Left ventricle myocardium inferior (tissue), 1 donor: ENCODE results near the gene HOXD11. TPM values are rescaled to one million over a fixed set of nuclear protein-coding genes. Genes with fewer than 3 reads are reported as not detected.

ENCODE experiments used
- DNase-seq: peaks from one replicate; pipeline ENCODE4 v3.0.0-alpha.2; 2020
- H3K27ac ChIP-seq: fragments of 200-600 bp; replicated peaks from 2 replicates; pipeline ENCODE4 v1.8.0; 2021
- H3K27me3 ChIP-seq: fragments of 200-600 bp; 2 replicates; pipeline ENCODE4 v1.8.0; 2021; ENCODE audit warnings: low read depth
- H3K36me3 ChIP-seq: fragments of 200-600 bp; 2 replicates; pipeline ENCODE4 v1.8.0; 2021
- H3K4me1 ChIP-seq: fragments of 200-600 bp; 2 replicates; pipeline ENCODE4 v1.8.0; 2021
- H3K4me3 ChIP-seq: fragments of 200-600 bp; 2 replicates; pipeline ENCODE4 v1.8.0; 2021; ENCODE audit warnings: mild to moderate bottlenecking, moderate library complexity
- H3K9me3 ChIP-seq: fragments of 200-600 bp; replicated peaks from 2 replicates; pipeline ENCODE4 v1.8.0; 2021
- CTCF ChIP-seq: fragments of 200-600 bp; IDR thresholded peaks from 2 replicates; pipeline ENCODE4 v1.8.0; 2021; ENCODE audit warnings: antibody characterized with exemption, mild to moderate bottlenecking, borderline replicate concordance
- intact Hi-C: fragments of 100-400 bp; cut with micrococcal nuclease; formaldehyde crosslinking; loops from one replicate; pipeline ENCODE4 v1.11.0; 2022
- total RNA-seq: library from RNA; stranded (reverse); fragmentation: NEBNext Ultra II Directional; extraction: Animal tissue kit (Norgen Biotek cat#: 25700); gene quantifications from one replicate; pipeline ENCODE4 v1.2.1, GENCODE V29; 2021
- donor health status: DM: no; HTN: yes; CAD: no; lungs with severe emphysema.

The HOXD11 gene
- total RNA-seq, 1 donor from 2014 or later: not detected

GRCh38 chr2:176138923-176139660 lies 32.0 kb downstream of the HOXD11 start:
- intact Hi-C loops: loop anchor here (5.0 to 10.0 kb wide), 3 partner anchors 413 to 676 kb away; no protein-coding TSS in a partner anchor
- Histone ChIP-seq H3K4me3 (peak overlapping the region; percentile 63), H3K27me3 (peaks cover 100% of the 10 kb centered on the region), H3K4me1 (peaks cover 27% of the 10 kb centered on the region), H3K9me3 (no peaks in the 10 kb centered on the region), H3K27ac (peak overlapping the region; percentile 45), H3K36me3 (no peaks in the 10 kb centered on the region)
- no peak for TF ChIP-seq CTCF
- no peak for DNase-seq

- intact Hi-C loops: loop anchor here (5.0 to 10.0 kb wide), 5 partner anchors 312 to 675 kb away; no protein-coding TSS in a partner anchor
- no peak for DNase-seq
These were observed 32.8 kb downstream of the HOXD11 start for GRCh38 chr2:176139661-176140512.

GRCh38 chr2:176140513-176141317 lies 33.6 kb downstream of the HOXD11 start:
- Histone ChIP-seq H3K27ac (no peak overlapping the region), H3K27me3 (peaks cover 100% of the 10 kb centered on the region)
- DNase-seq: peak; percentile 59

More at GRCh38 chr2:176139661-176140512, 32.8 kb downstream of the HOXD11 start:
- Histone ChIP-seq H3K27me3 (peaks cover 100% of the 10 kb centered on the region), H3K27ac (peak overlapping the region; percentile 45), H3K4me3 (peak overlapping the region; percentile 63), H3K36me3 (no peaks in the 10 kb centered on the region), H3K9me3 (no peaks in the 10 kb centered on the region), H3K4me1 (peaks cover 27% of the 10 kb centered on the region)
- no peak for TF ChIP-seq CTCF

GRCh38 chr2:176142281-176142680 lies 35.2 kb downstream of the HOXD11 start:
- intact Hi-C loops: loop anchor here (5.0 kb wide), 2 partner anchors 310 to 510 kb away; no protein-coding TSS in a partner anchor
- Histone ChIP-seq H3K4me3 (no peak overlapping the region), H3K27me3 (peaks cover 100% of the 10 kb centered on the region), H3K27ac (no peak overlapping the region), H3K36me3 (no peaks in the 10 kb centered on the region), H3K9me3 (no peaks in the 10 kb centered on the region), H3K4me1 (peaks cover 16% of the 10 kb centered on the region)
- no peak for DNase-seq
- no peak for TF ChIP-seq CTCF

More at GRCh38 chr2:176140513-176141317, 33.6 kb downstream of the HOXD11 start:
- Histone ChIP-seq H3K9me3 (no peaks in the 10 kb centered on the region), H3K36me3 (no peaks in the 10 kb centered on the region), H3K4me3 (peak overlapping the region; percentile 63), H3K4me1 (peaks cover 27% of the 10 kb centered on the region)
- TF ChIP-seq CTCF: peak; percentile 96
- intact Hi-C loops: loop anchor here (5.0 kb wide), 2 partner anchors 312 to 512 kb away; no protein-coding TSS in a partner anchor
